ENCODE results near the gene ACAD11.
"Not testable (repeated sequence)": the region's sequence is repeated elsewhere in the genome, so short reads cannot be mapped to it uniquely, and the experiment has no call there.

The ACAD11 gene

DNA sequence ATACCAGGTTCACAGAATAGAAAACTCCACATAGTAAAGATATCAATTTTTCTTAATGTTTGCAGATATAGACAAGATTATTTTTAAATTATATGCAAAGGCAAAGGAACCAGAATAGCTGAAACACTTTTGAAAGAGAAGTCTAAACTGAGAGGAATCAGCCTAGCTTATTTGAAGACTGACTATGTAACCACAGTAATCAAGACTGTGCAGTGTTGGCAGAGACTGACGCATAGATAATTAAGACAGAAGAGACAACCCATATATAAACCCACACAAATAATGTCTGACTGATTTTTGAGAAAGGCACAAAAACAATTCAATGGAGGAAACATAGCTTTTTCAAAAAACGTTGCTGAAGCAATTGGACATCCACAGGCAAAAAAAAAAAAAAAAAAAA, 91.2 kb downstream of the ACAD11 start:
- DNase-seq = no peak
- in situ Hi-C loops (cut with MboI; ENCODE audit: low pct_unique_long_range_greater_than_20kb, low sequenced_read_pairs) = no loop called here

DNA sequence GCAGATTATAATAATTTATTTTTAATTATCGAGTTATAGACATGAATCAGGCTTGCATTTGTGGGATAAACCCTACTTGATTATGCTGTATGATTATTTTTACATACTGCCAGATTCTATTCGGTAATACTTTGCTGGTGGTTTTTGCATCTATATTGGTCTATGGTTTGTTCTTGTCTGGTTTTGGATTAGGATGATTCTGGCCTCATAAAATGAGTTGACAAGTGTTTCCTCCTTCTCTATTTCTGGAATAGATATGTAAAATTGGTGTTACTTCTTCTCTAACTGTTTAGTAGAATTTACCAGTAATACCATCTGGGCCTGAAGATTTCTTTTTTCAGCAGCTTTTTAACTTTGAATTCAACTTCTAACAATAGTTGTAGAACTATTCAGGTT, 95.5 kb downstream of the ACAD11 start:
- no peak for DNase-seq
- in situ Hi-C loops (cut with MboI; ENCODE audit: low pct_unique_long_range_greater_than_20kb, low sequenced_read_pairs) = no loop called here

DNA sequence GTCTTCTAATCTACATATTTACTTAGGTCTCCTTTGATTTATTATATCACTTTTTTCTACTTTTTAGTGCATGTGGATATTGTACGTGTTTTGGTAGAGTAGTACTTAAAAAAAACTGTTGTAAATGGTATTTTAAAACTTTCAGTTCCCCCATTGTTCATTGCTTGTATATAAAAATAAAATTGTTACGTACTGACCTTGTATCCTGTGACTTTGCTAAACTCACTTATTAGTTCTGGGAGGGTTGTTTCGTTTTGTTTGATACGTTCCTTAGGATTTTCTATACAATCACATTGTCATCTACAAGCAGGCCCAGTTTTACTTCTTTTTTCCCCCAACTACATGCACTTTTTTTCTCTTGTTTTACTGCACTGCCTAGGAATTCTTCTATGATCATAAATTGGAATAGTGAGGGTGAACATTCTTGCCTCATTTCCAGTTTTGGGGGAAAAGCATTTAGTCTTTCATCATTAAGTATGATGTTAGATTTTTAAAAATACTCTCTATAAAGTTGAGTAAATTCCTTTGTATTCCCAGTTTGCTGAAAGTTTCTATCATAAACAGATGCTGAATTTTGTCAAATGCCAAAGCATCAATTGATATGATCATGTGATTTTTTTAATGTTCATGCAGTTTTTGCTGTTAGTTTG, 96.1 kb downstream of the ACAD11 start:
- in situ Hi-C loops (cut with MboI; ENCODE audit: low pct_unique_long_range_greater_than_20kb, low sequenced_read_pairs) = no loop called here
- DNase-seq = no peak

GRCh38 chr3:132561003-132561402, 98.6 kb downstream of the ACAD11 start:
- no peak for DNase-seq
- in situ Hi-C loops (cut with MboI; ENCODE audit: low pct_unique_long_range_greater_than_20kb, low sequenced_read_pairs) = no loop called here

- in situ Hi-C loops (cut with MboI; ENCODE audit: low pct_unique_long_range_greater_than_20kb, low sequenced_read_pairs) = no loop called here
- DNase-seq = peak; percentile 14
Observed at GRCh38 chr3:132556508-132557159, 103.0 kb downstream of the ACAD11 start.

DNA sequence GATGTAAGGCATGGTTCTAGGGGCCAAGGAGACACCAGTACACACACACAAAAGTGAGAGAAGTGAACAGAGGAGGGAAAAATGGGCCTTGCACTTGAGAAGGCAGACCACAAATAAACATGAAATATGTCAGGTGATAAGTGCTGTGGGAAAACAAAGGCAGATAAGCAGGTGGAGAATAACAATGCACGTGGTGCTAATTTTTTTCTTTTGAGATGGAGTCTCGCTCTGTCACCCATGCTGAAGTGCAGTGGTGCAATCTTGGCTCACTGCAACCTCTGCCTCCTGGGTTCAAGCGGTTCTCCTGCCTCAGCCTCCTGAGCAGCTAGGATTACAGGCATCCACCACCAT, 103.6 kb downstream of the ACAD11 start:
- DNase-seq; in situ Hi-C loops (cut with MboI; ENCODE audit: low pct_unique_long_range_greater_than_20kb, low sequenced_read_pairs): not testable (repeated sequence)

DNA sequence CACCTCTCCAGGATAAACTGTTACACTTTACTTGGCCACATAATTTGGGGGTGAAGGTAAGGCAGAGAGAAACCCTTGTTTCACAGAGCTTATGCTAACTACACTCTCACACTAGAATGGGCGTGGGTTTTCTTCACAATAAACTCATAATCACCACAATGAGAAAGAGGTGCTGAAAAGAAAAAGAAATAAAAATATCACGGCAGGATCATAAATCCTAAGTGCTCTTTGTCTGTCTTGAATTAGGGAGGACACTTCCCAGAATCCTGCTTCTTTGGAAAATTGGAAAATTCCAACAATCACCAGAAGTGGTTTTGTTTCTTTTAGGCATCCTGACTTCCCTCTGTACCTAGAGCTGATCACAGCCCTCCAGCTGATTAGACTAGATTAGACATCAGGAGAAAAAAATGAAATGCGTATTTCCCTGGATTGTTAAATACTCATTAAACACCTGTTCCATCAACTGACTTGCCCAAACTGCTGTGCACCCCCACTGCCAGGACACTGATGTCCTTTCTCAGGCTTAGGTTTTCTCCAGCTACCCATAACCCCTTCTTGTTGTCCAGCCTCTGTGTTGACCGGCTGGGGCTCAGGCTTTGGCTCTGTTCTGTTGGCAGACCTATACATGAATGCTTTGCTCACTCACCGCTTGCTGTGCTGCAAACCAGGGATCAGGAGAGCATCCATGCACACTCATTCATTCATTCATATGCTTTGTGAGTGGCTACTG, 104.1 kb downstream of the ACAD11 start:
- in situ Hi-C loops (cut with MboI; ENCODE audit: low pct_unique_long_range_greater_than_20kb, low sequenced_read_pairs) = no loop called here
- DNase-seq = no peak

- in situ Hi-C loops (cut with MboI; ENCODE audit: low pct_unique_long_range_greater_than_20kb, low sequenced_read_pairs) = no loop called here
- no peak for DNase-seq
Observed at GRCh38 chr3:132554437-132554836, 105.2 kb downstream of the ACAD11 start.

GRCh38 chr3:132553826-132554225, 105.8 kb downstream of the ACAD11 start:
- in situ Hi-C loops (cut with MboI; ENCODE audit: low pct_unique_long_range_greater_than_20kb, low sequenced_read_pairs) = no loop called here
- no peak for DNase-seq

DNA sequence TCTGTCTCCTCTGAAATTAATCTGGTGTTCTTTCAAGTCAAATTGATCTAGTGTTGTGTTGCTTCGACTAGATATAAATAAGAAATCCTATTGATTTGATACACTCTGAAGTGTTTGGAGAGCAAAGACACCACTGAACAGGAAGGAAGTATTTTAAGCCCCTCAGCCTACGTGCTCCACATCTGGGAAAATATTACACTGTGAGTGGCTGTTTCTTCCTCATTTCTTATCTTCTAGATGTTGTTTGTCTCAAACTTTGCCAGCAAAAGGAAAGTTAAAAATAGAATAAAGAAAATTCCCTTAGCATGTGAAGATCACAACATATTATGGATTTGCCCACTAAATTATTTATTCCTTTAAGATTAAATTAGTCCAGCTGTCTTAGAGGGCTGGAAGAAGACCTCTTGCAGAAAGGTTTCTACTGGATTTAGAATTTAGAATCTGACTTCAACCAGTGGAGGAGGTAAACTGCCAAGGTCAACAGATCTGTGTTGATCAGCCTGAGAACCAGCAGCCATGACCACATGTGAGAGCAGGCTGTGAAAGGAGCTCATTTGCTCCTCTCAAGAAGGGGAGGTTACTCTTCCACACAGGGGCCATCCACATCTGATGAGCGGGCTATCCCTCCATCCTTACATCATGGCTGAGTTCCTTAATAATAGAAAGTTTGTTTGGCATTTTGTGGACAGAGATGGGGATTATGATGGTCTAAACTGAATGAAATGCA, 108.9 kb downstream of the ACAD11 start:
- in situ Hi-C loops (cut with MboI; ENCODE audit: low pct_unique_long_range_greater_than_20kb, low sequenced_read_pairs) = no loop called here
- peak; percentile 90 for DNase-seq

DNA sequence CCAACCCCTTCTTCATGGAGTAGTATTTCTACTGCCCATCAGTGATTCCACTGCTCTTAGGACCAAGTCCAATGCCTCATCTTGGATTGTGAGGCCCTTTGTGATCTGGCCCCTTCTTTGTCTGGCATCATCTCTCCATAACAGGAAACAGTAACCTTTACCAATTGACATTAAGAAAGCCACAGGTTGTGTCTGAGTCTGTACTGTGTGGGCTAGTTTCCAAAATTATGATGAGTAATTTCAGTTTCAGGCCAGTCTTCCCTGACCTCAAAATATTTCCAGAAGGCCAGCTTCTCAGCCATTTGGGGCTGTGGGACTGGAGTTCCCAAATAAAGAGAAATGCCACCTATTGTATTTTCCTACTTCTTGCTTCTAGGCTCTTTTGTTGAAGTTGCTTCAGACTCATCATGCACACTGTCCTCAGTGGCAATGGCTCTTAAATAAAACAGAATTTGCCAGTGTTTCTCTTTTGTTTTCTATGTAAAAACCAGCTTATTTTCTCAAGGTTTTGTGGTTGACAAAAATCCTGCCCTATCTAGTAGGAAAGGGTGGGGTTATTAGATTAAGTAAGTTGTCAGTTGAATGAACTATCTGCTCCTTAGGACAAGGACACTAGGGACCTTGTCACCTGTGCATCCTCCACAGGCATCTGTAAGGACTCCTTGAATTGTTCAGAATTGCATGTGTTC, 109.6 kb downstream of the ACAD11 start:
- peak; percentile 61 for DNase-seq
- in situ Hi-C loops (cut with MboI; ENCODE audit: low pct_unique_long_range_greater_than_20kb, low sequenced_read_pairs) = loop anchor here (25.0 kb wide), 1 partner anchor 87 kb away; no protein-coding TSS in a partner anchor

DNA sequence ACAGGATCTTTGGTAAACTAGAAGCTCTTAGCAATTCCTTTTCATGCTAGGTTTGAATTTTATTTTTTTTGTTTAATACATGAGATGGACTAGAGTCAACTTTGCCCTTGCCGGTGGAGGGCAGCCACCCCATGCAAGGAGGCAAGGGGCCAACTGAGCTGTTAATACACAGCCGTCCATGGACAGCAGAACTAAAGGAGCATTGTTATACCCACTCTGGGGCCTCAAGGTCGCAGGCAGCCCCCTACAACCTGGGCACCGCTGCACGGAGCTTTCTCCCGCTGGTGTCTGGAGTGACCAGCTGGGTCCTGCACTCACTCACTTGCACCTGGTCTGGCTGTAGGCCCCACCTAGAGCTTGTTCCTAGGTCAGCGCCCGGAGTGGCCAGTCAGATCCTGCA, 110.4 kb downstream of the ACAD11 start:
- in situ Hi-C loops (cut with MboI; ENCODE audit: low pct_unique_long_range_greater_than_20kb, low sequenced_read_pairs) = loop anchor here (25.0 kb wide), 1 partner anchor 88 kb away; no protein-coding TSS in a partner anchor
- DNase-seq = no peak

DNA sequence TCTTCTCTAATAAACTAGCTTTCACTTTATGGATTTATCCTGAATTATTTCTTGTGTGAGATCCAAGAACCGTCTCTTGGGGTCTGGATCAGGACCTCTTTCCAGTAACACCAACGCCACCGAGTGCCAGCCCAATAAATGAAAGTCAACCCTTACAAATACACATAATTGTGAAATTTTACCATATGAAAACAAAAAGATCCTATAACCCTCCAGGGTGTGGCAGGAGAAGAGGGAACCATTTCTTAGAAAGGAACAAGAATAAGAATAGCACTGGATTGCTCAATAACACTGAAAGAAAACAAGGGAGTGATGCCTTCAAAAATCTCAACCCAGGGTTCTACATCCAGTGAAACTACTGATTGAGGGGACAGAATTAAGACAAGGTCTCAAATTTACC, 114.1 kb downstream of the ACAD11 start:
- DNase-seq = peak; percentile 46
- in situ Hi-C loops (cut with MboI; ENCODE audit: low pct_unique_long_range_greater_than_20kb, low sequenced_read_pairs) = loop anchor here (25.0 kb wide), 1 partner anchor 92 kb away; no protein-coding TSS in a partner anchor

DNA sequence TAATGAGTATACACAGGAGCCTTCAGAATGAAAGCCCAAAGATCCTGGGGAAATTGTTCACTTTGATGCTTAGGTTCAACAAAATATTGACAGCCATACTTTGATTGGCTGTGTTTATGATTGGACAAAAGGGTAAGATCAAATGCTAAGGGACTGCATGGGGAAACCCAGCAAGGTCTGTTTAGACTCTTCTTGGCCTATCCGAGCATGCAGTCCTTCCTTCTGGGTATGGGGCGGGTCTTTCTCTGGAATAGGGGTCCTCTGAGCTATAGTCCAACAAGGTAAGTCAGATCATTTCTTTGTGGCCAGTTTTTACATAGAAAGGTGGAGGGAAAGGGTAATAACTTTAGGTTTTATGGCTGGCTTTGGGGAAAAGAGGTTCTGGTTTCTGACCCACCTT, 115.5 kb downstream of the ACAD11 start:
- no peak for DNase-seq

GRCh38 chr3:132543011-132543739, 116.4 kb downstream of the ACAD11 start:
- peak; percentile 78 for DNase-seq
- in situ Hi-C loops (cut with MboI; ENCODE audit: low pct_unique_long_range_greater_than_20kb, low sequenced_read_pairs) = loop anchor here (25.0 kb wide), 1 partner anchor 94 kb away; no protein-coding TSS in a partner anchor

More for the DNA sequence above, 115.5 kb downstream of the ACAD11 start:
- in situ Hi-C loops (cut with MboI; ENCODE audit: low pct_unique_long_range_greater_than_20kb, low sequenced_read_pairs) = loop anchor here (25.0 kb wide), 1 partner anchor 93 kb away; no protein-coding TSS in a partner anchor

DNA sequence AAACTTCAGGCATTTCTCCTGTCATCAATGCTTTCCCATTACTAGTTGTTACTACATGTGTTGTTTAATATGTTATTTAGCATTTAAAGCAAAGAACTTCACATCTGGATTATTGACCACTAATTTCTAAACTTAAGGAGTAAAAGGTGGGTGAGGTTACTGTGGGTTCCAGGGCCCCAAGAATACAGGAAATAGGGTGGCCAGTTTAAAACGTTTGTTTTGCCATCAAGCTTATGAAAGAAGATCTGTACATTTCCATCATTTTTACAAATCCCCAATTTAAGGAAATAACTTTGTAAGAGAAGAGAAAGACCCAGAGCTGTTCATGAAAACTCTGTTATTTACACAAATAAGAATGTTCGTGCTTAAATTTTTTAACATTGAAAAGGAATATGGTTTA, 117.0 kb downstream of the ACAD11 start:
- in situ Hi-C loops (cut with MboI; ENCODE audit: low pct_unique_long_range_greater_than_20kb, low sequenced_read_pairs) = loop anchor here (25.0 kb wide), 1 partner anchor 95 kb away; no protein-coding TSS in a partner anchor

GRCh38 chr3:132539681-132540080, 119.9 kb downstream of the ACAD11 start:
- in situ Hi-C loops (cut with MboI; ENCODE audit: low pct_unique_long_range_greater_than_20kb, low sequenced_read_pairs) = loop anchor here (25.0 kb wide), 1 partner anchor 98 kb away; no protein-coding TSS in a partner anchor
- no peak for DNase-seq

More for the DNA sequence above, 117.0 kb downstream of the ACAD11 start:
- no peak for DNase-seq

- in situ Hi-C loops (cut with MboI; ENCODE audit: low pct_unique_long_range_greater_than_20kb, low sequenced_read_pairs) = loop anchor here (25.0 kb wide), 1 partner anchor 99 kb away; no protein-coding TSS in a partner anchor
- no peak for DNase-seq
Observed at GRCh38 chr3:132538072-132538471, 121.5 kb downstream of the ACAD11 start.

Data from KBM-7 (cell line).